ENCODE results near the gene GALNT18. TPM values are rescaled to one million over a fixed set of nuclear protein-coding genes. Genes with fewer than 3 reads are reported as not detected.
"Not testable (repeated sequence)": the region's sequence is repeated elsewhere in the genome, so short reads cannot be mapped to it uniquely, and the experiment has no call there.

GALNT18 gene
- total RNA-seq, 2 donors from 2014 or later = 28.2 to 57.8 TPM

GRCh38 chr11:11451501-11452005, 170.3 kb downstream of the GALNT18 start:
- Histone ChIP-seq H3K27ac (peak overlapping the region in 1 of 2 donors; percentile 53), H3K27me3 (replicated peaks; ENCODE audit: insufficient read depth) (no peaks in the 10 kb centered on the region), H3K9me3 (no peaks in the 10 kb centered on the region), H3K4me1 (ENCODE audit: control insufficient read depth in 1 of 2, low read depth in 2 of 2) (peaks cover 6 to 15% of the 10 kb centered on the region in 2 donors), H3K36me3 (no peaks in the 10 kb centered on the region), H3K4me3 (no peak overlapping the region)
- TF ChIP-seq CTCF (IDR thresholded peaks at IDR 0.05) = no peak
- DNase-seq (ENCODE audit: low spot score) (no peak), ATAC-seq (ENCODE audit: insufficient number of reproducible peaks, low FRiP score, low read depth) (no peak)

- DNase-seq (ENCODE audit: low spot score) (no peak), ATAC-seq (ENCODE audit: insufficient number of reproducible peaks, low FRiP score, low read depth) (no peak)
- Histone ChIP-seq H3K4me1 (ENCODE audit: control insufficient read depth in 1 of 2, low read depth in 2 of 2) (peaks cover 6 to 15% of the 10 kb centered on the region in 2 donors), H3K4me3 (no peak overlapping the region), H3K36me3 (no peaks in the 10 kb centered on the region), H3K9me3 (no peaks in the 10 kb centered on the region), H3K27ac (peak overlapping the region in 1 of 2 donors; percentile 53), H3K27me3 (replicated peaks; ENCODE audit: insufficient read depth) (no peaks in the 10 kb centered on the region)
- no peak for TF ChIP-seq CTCF (IDR thresholded peaks at IDR 0.05)
Observed at GRCh38 chr11:11450744-11451362, 171.0 kb downstream of the GALNT18 start.

DNA sequence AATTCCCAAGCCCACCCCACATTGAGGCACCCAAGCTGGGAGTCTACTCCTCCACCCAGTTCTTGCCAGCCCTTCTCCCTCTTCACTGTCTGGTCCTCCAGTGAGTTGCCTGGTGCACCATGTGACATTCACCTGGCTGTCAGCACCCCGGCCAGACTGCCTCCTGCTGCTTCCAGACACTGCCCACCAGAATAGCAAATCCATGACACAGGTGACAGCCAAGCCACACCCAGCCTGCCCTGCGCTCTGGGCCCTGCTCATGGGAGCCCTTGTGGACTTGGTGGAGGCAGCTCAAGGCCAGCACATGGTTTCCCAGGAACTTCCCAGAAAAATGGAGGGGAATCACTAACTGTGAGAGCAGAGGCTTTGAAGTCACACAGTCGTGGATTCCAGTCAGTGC, 172.5 kb downstream of the GALNT18 start:
- Histone ChIP-seq H3K4me1 (ENCODE audit: control insufficient read depth in 1 of 2, low read depth in 2 of 2) (peaks cover 6 to 30% of the 10 kb centered on the region in 2 donors), H3K27me3 (replicated peaks; ENCODE audit: insufficient read depth) (no peaks in the 10 kb centered on the region), H3K4me3 (no peak overlapping the region), H3K27ac (no peak overlapping the region), H3K9me3 (no peaks in the 10 kb centered on the region), H3K36me3 (no peaks in the 10 kb centered on the region)
- no peak for DNase-seq (ENCODE audit: low spot score)
- TF ChIP-seq CTCF (IDR thresholded peaks at IDR 0.05) = no peak
- ATAC-seq (ENCODE audit: insufficient number of reproducible peaks, low FRiP score, low read depth) = no peak

DNA sequence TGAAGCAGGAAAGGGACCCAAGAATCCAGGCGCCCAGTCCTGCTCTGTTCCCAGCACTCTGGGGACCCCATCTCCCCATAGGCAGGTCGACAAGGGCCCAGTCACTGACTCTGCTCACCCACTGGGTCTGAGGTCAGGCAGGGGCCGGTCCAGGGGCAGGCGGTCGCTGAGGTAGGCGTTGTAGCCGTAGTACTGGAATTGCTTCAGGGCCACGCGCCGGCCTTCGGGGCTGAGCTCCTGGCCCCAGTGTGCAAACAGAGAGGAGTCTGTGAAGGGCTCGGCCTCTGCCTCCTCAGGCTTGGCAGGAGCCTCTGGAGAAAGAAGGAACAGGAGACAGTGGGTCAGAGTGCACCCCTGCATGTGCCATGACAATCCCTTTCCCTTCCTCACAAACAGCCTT, 173.2 kb downstream of the GALNT18 start:
- TF ChIP-seq CTCF (IDR thresholded peaks at IDR 0.05) = no peak
- Histone ChIP-seq H3K36me3 (no peaks in the 10 kb centered on the region), H3K9me3 (no peaks in the 10 kb centered on the region), H3K4me1 (ENCODE audit: control insufficient read depth in 1 of 2, low read depth in 2 of 2) (peaks cover 6 to 37% of the 10 kb centered on the region in 2 donors), H3K27me3 (replicated peaks; ENCODE audit: insufficient read depth) (no peaks in the 10 kb centered on the region), H3K4me3 (no peak overlapping the region), H3K27ac (no peak overlapping the region)
- no peak for DNase-seq (ENCODE audit: low spot score)
- ATAC-seq (ENCODE audit: insufficient number of reproducible peaks, low FRiP score, low read depth) = no peak

DNA sequence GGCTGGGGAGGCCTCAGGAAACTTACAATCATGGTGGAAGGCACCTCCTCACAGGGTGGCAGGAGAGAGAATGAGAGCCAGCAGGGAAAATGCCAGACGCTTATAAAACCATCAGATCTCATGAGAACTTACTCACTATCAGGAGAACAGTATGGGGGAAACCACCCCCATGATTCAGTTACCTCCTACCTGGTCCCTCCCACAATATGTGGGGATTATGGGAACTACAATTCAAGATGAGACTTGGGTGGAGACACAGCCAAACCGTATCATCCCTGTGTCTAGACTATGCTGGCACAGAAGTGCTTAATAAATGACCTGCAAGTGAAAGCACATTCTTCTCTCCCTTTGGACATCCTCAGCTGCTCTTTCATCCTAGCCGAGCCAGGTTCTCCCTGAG, 174.2 kb downstream of the GALNT18 start:
- peaks cover 6 to 41% of the 10 kb centered on the region in 2 donors for H3K4me1 ChIP-seq (ENCODE audit: control insufficient read depth in 1 of 2, low read depth in 2 of 2)
- ATAC-seq (ENCODE audit: insufficient number of reproducible peaks, low FRiP score, low read depth); H3K9me3 ChIP-seq; DNase-seq (ENCODE audit: low spot score); H3K4me3 ChIP-seq; H3K27ac ChIP-seq; H3K27me3 ChIP-seq (replicated peaks; ENCODE audit: insufficient read depth); H3K36me3 ChIP-seq: not testable (repeated sequence)

DNA sequence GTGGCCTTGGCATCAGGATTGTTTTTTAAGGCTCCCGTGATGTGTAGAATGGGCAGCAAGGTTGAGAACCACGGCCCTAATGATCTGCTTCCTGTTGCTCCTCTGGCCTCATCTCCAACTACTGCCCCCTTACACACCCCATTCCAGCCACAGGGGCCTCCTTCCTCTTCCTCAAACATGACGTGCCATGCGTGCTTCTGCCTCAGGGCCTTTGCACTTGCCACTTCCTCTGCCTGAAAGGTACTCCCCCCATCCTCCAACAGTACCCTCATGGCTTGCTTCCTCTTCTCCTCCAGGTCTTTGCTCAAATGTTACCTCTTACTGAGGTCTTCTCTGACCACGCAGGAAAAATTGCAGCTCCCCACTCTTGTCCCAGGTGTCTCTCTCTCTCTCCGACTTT, 174.8 kb downstream of the GALNT18 start:
- Histone ChIP-seq H3K36me3 (no peaks in the 10 kb centered on the region), H3K4me1 (ENCODE audit: control insufficient read depth in 1 of 2, low read depth in 2 of 2) (peaks cover 6 to 41% of the 10 kb centered on the region in 2 donors), H3K27ac (no peak overlapping the region), H3K27me3 (replicated peaks; ENCODE audit: insufficient read depth) (no peaks in the 10 kb centered on the region), H3K9me3 (no peaks in the 10 kb centered on the region), H3K4me3 (no peak overlapping the region)
- ATAC-seq (ENCODE audit: insufficient number of reproducible peaks, low FRiP score, low read depth) (no peak), DNase-seq (ENCODE audit: low spot score) (no peak)
- no peak for TF ChIP-seq CTCF (IDR thresholded peaks at IDR 0.05)
